K562 (cell line): ENCODE data around the gene ZNF429. TPM values are rescaled to one million over a fixed set of nuclear protein-coding genes. Genes with fewer than 3 reads are reported as not detected.
"Not testable (repeated sequence)": the region's sequence is repeated elsewhere in the genome, so short reads cannot be mapped to it uniquely, and the experiment has no call there.

Source experiments
- ATAC-seq: fragments of 200-7000 bp; cut with Tn5 transposase; 3 replicates; pipeline ENCODE4 v1.9.1; 2020; ENCODE audit warnings: moderate library complexity
- BruUV-seq: library from RNA; stranded (reverse); fragments of 400-500 nt; replicated peaks from 2 replicates; lab custom pipeline; 2021; lab: Mats Ljungman, UMichigan
- CTCF ChIA-PET: fragments of 300-600 bp; formaldehyde crosslinking; extraction: SDS; loops from one replicate; lab custom pipeline; 2021; ENCODE audit warnings: low intra/inter-chr PET ratio; lab: Yijun Ruan, JAX
- POLR2A ChIA-PET: fragments of 300-600, 350-650 bp; sonication (Branson Sonifier 250); formaldehyde crosslinking; extraction: SDS; loops from one replicate; lab custom pipeline; 2021; ENCODE audit warnings: antibody characterized with exemption, inconsistent platforms; lab: Yijun Ruan, JAX
- DNase-seq, 4 experiments: peaks; one replicate each; pipeline versions ENCODE4 v3.0.0 to v3.0.0-alpha.2; 2011 to 2018; ENCODE audit warnings: low spot score in 3 of 4, mixed read lengths in 3 of 4; ENCODE audit errors: extremely low read depth in 1 of 4
- FAIRE-seq: peaks from 2 replicates; lab custom pipeline; 2011; peaks lifted over from hg19 to GRCh38; lab: Jason Lieb, UNC
- H2AFZ ChIP-seq: 2 replicates; pipeline ENCODE4 v1.6.0; 2011; ENCODE audit warnings: low read depth, low read length, control low read depth, inconsistent platforms
- H3K27ac ChIP-seq: fragments of 200-600 bp; 3 replicates; pipeline ENCODE4 v1.8.0; 2011; ENCODE audit warnings: low read depth, mild to moderate bottlenecking, control low read depth, inconsistent platforms, low read length, moderate library complexity, mixed read lengths; ENCODE audit errors: extremely low read depth
- H3K27me3 ChIP-seq, 2 experiments: fragments of 300-600 bp in 1 of 2; 2 replicates in 1 of 2; 3 replicates in 1 of 2; pipeline versions ENCODE4 v1.6.0 to v1.8.0; 2011; ENCODE audit warnings: inconsistent platforms in 2 of 2, low read length in 2 of 2, mild to moderate bottlenecking in 1 of 2, mixed read lengths in 1 of 2, moderate library complexity in 1 of 2; ENCODE audit not compliant: control insufficient read depth in 2 of 2, insufficient read depth in 2 of 2
- H3K36me3 ChIP-seq: fragments of 300-600 bp; 3 replicates; pipeline ENCODE4 v1.8.0; 2011; ENCODE audit warnings: mild to moderate bottlenecking, low read length, inconsistent platforms; ENCODE audit not compliant: control insufficient read depth, insufficient read depth
- H3K4me1 ChIP-seq, 2 experiments: fragments of 200-600 bp in 1 of 2; replicated peaks in 1 of 2; 2 replicates in 1 of 2; 3 replicates in 1 of 2; pipeline versions ENCODE4 v1.5.1 to v1.8.0; 2011; ENCODE audit warnings: inconsistent platforms in 2 of 2, low read length in 2 of 2, mild to moderate bottlenecking in 1 of 2, mixed read lengths in 1 of 2, moderate library complexity in 1 of 2; ENCODE audit not compliant: control insufficient read depth in 2 of 2, insufficient read depth in 2 of 2
- H3K4me2 ChIP-seq: 2 replicates; pipeline ENCODE4 v1.6.1; 2011; ENCODE audit warnings: low read length, control low read depth, inconsistent platforms, mixed read lengths; ENCODE audit not compliant: insufficient read depth
- H3K4me3 ChIP-seq: fragments of 200-600 bp; sonication (generic), shearing (Covaris generic); 2 replicates; pipeline ENCODE4 v1.5.1; 2016; ENCODE audit warnings: control low read depth, inconsistent platforms
- H3K79me2 ChIP-seq: fragments of 200-600 bp; 3 replicates; pipeline ENCODE4 v1.8.0; 2011; ENCODE audit warnings: low read length, inconsistent platforms; ENCODE audit not compliant: control insufficient read depth, insufficient read depth
- H3K9ac ChIP-seq, 2 experiments: 2 replicates each; pipeline versions ENCODE4 v1.6.0 to v1.6.1; 2011; ENCODE audit warnings: low read depth in 2 of 2, low read length in 2 of 2, control low read depth in 1 of 2, inconsistent platforms in 1 of 2, mild to moderate bottlenecking in 1 of 2, mixed read lengths in 1 of 2; ENCODE audit not compliant: insufficient read depth in 1 of 2
- H3K9me1 ChIP-seq: one replicate; pipeline ENCODE4 v1.6.0; 2011; ENCODE audit warnings: inconsistent platforms, mild to moderate bottlenecking, low read length, moderate library complexity; ENCODE audit not compliant: control insufficient read depth, insufficient read depth
- H3K9me3 ChIP-seq: replicated peaks from 2 replicates; pipeline ENCODE4 v1.5.1; 2011; ENCODE audit warnings: low read depth, low read length, inconsistent platforms; ENCODE audit not compliant: control insufficient read depth, insufficient read depth
- H4K20me1 ChIP-seq: replicated peaks from 2 replicates; pipeline ENCODE4 v1.6.1; 2011; ENCODE audit warnings: low read length, inconsistent platforms, mixed read lengths; ENCODE audit not compliant: control insufficient read depth, insufficient read depth
- CEBPB ChIP-seq: fragments of 450-650 bp; IDR thresholded peaks from 2 replicates; pipeline ENCODE4 v1.6.1; 2016; ENCODE audit warnings: missing genetic modification characterization, missing compliant biosample characterization
- DMBX1 ChIP-seq: fragments of 250-450 bp; sonication (Bioruptor Pico); IDR thresholded peaks from 2 replicates; pipeline ENCODE4 v1.8.0; 2022; ENCODE audit warnings: inconsistent platforms, mild to moderate bottlenecking, moderate library complexity, borderline replicate concordance
- NR2C1 ChIP-seq, 2 experiments: fragments of 450-650 bp; IDR thresholded peaks; 2 replicates each; pipeline ENCODE4 v1.6.1; 2017; ENCODE audit warnings: mild to moderate bottlenecking in 2 of 2, antibody characterized with exemption in 1 of 2, inconsistent platforms in 1 of 2, missing compliant biosample characterization in 1 of 2, missing genetic modification characterization in 1 of 2
- ZNF311 ChIP-seq: fragments of 250-450 bp; sonication (Bioruptor Pico); IDR thresholded peaks from 2 replicates; pipeline ENCODE4 v1.4.0; 2020; ENCODE audit warnings: mild to moderate bottlenecking, moderate library complexity
- ZNF668 ChIP-seq: fragments of 250-450 bp; sonication (Bioruptor Pico); IDR thresholded peaks from 2 replicates; pipeline ENCODE4 v1.8.0; 2022; ENCODE audit warnings: mild to moderate bottlenecking, inconsistent platforms
- WGBS: fragments of 100-300 bp; shearing (Covaris generic); methylation state at CpG from one replicate; pipeline ENCODE4 v1.1.6; 2016; ENCODE audit warnings: low coverage, mixed read lengths; ENCODE audit not compliant: insufficient coverage; ENCODE audit errors: missing lambda C conversion rate; 5-methylcytosine and 5-hydroxymethylcytosine counted together
- in situ Hi-C: fragments of 300-500 bp; cut with MboI; formaldehyde crosslinking; loops from 4 replicates; pipeline ENCODE4 v1.15.0; 2018; ENCODE audit warnings: inconsistent platforms, mixed read lengths
- intact Hi-C: fragments of 100-400 bp; cut with micrococcal nuclease; formaldehyde crosslinking; loops from 2 replicates; pipeline ENCODE4 v1.14.2; 2022
- polyA plus RNA-seq, 8 experiments: library from polyadenylated mRNA; depleted of rRNA in 4 of 8; stranded (reverse) in 5 of 8; unstranded in 3 of 8; fragments of >200 nt; fragmentation: Nextera tagmentation in 2 of 8; fragmentation: Illumina TruSeq in 1 of 8; extraction: Ambion mirVana in 2 of 8; extraction: Trizol in 1 of 8; gene quantifications; 2 replicates each; pipeline versions ENCODE4 v1.2.1 to v1.2.3, GENCODE V29; 2011 to 2014; ENCODE audit warnings: inconsistent platforms in 1 of 8, missing spikeins in 1 of 8
- total RNA-seq, 7 experiments: library from RNA; depleted of rRNA in 6 of 7; stranded (reverse); fragments of >200 nt in 6 of 7; fragmentation: Illumina TruSeq in 2 of 7; extraction: Trizol in 2 of 7; gene quantifications; 2 replicates each; pipeline versions ENCODE4 v1.2.1 to v1.2.3, GENCODE V29; 2011 to 2021; ENCODE audit warnings: low replicate concordance in 1 of 7
- TF ChIP-seq, protein P1 (sequence below): fragments of 450-650 bp; IDR thresholded peaks from 2 replicates; pipeline ENCODE4 v1.6.1; 2017; ENCODE audit warnings: antibody characterized with exemption, mild to moderate bottlenecking

ZNF429 gene
- total and polyA plus RNA-seq, 9 of the 15 experiments (the other 6 are each of a cell fraction or from before 2014, with no cell fraction given), result 11.4 to 24.5 (median 16.3) TPM

GRCh38 chr19:21567806-21568205 lies 62.4 kb downstream of the ZNF429 start:
- intact Hi-C loops; H4K20me1 ChIP-seq; H3K9ac ChIP-seq; BruUV-seq; H3K4me2 ChIP-seq; POLR2A ChIA-PET; H3K79me2 ChIP-seq; ATAC-seq; H3K9me1 ChIP-seq; H3K27me3 ChIP-seq; H3K9me3 ChIP-seq; FAIRE-seq; in situ Hi-C loops; CTCF ChIA-PET; H3K36me3 ChIP-seq; H3K27ac ChIP-seq; H3K4me3 ChIP-seq; H2AFZ ChIP-seq; DNase-seq; H3K4me1 ChIP-seq; TF ChIP-seq NR2C1 (IDR thresholded peaks at IDR 0.05): not testable (repeated sequence)
- whole genome bisulfite sequencing, result 78% methylated on average over 4 of the region's 4 CpGs
- TF ChIP-seq NR2C1 (tag; IDR thresholded peaks at IDR 0.05) (0 out of 2 replicates have a peak, but pooled peaks have one; percentile 26), DMBX1 (CRISPR knock-in tag) (peak; percentile 73; the same call in 1 of the 2 replicates), CEBPB (0 out of 2 replicates have a peak, but pooled peaks have one; percentile 13), ZNF668 (CRISPR knock-in tag) (0 out of 2 replicates have a peak, but pooled peaks have one; percentile 28), ZNF311 (CRISPR knock-in tag) (0 out of 2 replicates have a peak, but pooled peaks have one; percentile 32)
- TF ChIP-seq, protein P1, sequence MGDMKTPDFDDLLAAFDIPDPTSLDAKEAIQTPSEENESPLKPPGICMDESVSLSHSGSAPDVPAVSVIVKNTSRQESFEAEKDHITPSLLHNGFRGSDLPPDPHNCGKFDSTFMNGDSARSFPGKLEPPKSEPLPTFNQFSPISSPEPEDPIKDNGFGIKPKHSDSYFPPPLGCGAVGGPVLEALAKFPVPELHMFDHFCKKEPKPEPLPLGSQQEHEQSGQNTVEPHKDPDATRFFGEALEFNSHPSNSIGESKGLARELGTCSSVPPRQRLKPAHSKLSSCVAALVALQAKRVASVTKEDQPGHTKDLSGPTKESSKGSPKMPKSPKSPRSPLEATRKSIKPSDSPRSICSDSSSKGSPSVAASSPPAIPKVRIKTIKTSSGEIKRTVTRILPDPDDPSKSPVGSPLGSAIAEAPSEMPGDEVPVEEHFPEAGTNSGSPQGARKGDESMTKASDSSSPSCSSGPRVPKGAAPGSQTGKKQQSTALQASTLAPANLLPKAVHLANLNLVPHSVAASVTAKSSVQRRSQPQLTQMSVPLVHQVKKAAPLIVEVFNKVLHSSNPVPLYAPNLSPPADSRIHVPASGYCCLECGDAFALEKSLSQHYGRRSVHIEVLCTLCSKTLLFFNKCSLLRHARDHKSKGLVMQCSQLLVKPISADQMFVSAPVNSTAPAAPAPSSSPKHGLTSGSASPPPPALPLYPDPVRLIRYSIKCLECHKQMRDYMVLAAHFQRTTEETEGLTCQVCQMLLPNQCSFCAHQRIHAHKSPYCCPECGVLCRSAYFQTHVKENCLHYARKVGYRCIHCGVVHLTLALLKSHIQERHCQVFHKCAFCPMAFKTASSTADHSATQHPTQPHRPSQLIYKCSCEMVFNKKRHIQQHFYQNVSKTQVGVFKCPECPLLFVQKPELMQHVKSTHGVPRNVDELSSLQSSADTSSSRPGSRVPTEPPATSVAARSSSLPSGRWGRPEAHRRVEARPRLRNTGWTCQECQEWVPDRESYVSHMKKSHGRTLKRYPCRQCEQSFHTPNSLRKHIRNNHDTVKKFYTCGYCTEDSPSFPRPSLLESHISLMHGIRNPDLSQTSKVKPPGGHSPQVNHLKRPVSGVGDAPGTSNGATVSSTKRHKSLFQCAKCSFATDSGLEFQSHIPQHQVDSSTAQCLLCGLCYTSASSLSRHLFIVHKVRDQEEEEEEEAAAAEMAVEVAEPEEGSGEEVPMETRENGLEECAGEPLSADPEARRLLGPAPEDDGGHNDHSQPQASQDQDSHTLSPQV, result peak; percentile 68; the same call in 1 of the 2 replicates
